SU-DHL-6 (cell line): Measurements from ENCODE around the gene MEIOB.

Source experiments
- EZH2phosphoT487 ChIP-seq: fragments of 200-600 bp; sonication (generic), shearing (Covaris generic); conservative IDR thresholded peaks from 2 replicates; pipeline ENCODE4 v1.6.1; 2018; ENCODE audit warnings: mild to moderate bottlenecking, antibody characterized with exemption, low read length, moderate library complexity, mixed read lengths
- TF ChIP-seq, protein P1 (sequence below): fragments of 200-600 bp; sonication (generic); IDR thresholded peaks from one replicate; pipeline ENCODE4 v1.5.1; 2017; ENCODE audit warnings: antibody characterized with exemption, mild to moderate bottlenecking, low read length, moderate library complexity; ENCODE audit not compliant: insufficient read depth, poor library complexity, severe bottlenecking

- TF ChIP-seq, protein P1, sequence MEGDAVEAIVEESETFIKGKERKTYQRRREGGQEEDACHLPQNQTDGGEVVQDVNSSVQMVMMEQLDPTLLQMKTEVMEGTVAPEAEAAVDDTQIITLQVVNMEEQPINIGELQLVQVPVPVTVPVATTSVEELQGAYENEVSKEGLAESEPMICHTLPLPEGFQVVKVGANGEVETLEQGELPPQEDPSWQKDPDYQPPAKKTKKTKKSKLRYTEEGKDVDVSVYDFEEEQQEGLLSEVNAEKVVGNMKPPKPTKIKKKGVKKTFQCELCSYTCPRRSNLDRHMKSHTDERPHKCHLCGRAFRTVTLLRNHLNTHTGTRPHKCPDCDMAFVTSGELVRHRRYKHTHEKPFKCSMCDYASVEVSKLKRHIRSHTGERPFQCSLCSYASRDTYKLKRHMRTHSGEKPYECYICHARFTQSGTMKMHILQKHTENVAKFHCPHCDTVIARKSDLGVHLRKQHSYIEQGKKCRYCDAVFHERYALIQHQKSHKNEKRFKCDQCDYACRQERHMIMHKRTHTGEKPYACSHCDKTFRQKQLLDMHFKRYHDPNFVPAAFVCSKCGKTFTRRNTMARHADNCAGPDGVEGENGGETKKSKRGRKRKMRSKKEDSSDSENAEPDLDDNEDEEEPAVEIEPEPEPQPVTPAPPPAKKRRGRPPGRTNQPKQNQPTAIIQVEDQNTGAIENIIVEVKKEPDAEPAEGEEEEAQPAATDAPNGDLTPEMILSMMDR, result no peak
- TF ChIP-seq EZH2phosphoT487, result no peak
Observed at GRCh38 chr16:1800701-1801100, 71.3 kb downstream of the MEIOB start.
